Measurements from ENCODE around the gene POR. TPM values are rescaled to one million over a fixed set of nuclear protein-coding genes. Genes with fewer than 3 reads are reported as not detected.
"Not testable (repeated sequence)": the region's sequence is repeated elsewhere in the genome, so short reads cannot be mapped to it uniquely, and the experiment has no call there.

Gene POR
- total and polyA plus RNA-seq, 2 of the 8 experiments (the other 6 are each of a cell fraction or from before 2014, with no cell fraction given) = 98.7 to 144 TPM

GRCh38 chr7:75909521-75910132, 5.3 kb upstream of the POR start (continued):
- no peak for TF ChIP-seq ATF3 (IDR thresholded peaks at IDR 0.05; ENCODE audit: insufficient read depth, low read depth, low read length)
- TF ChIP-seq ZNF274 (IDR thresholded peaks at IDR 0.05; ENCODE audit: borderline replicate concordance, extremely low read depth, low read length) = no peak
- TF ChIP-seq SIN3A (conservative IDR thresholded peaks at IDR 0.05 in 1 of 2, IDR thresholded peaks at IDR 0.05 in 1 of 2; ENCODE audit: low read depth in 1 of 2, low read length in 2 of 2) = no peak

- H3K23ac ChIP-seq (ENCODE audit: insufficient read length); H3K14ac ChIP-seq (ENCODE audit: insufficient read length); DNase-seq (ENCODE audit: low read depth in 1 of 2, low spot score in 2 of 2); H4K91ac ChIP-seq (replicated peaks; ENCODE audit: insufficient read length, low read length); H3K27me3 ChIP-seq (replicated peaks in 1 of 4; ENCODE audit: control insufficient read depth in 3 of 4, extremely low read depth in 1 of 4, insufficient read depth in 3 of 4, low read length in 3 of 4); H3K4me3 ChIP-seq (ENCODE audit: extremely low read depth in 1 of 4, insufficient read depth in 2 of 4, low read depth in 3 of 4, low read length in 4 of 4); H2BK5ac ChIP-seq (ENCODE audit: low read depth, low read length); H3K27ac ChIP-seq (ENCODE audit: low read depth, low read length); H2BK20ac ChIP-seq (ENCODE audit: low read length); H2AFZ ChIP-seq (ENCODE audit: low read length); H2BK120ac ChIP-seq (replicated peaks; ENCODE audit: low read depth, low read length); H4K20me1 ChIP-seq (replicated peaks in 1 of 2; ENCODE audit: control insufficient read depth in 1 of 2, insufficient read depth in 2 of 2, low read length in 2 of 2); H4K5ac ChIP-seq (ENCODE audit: insufficient read length, low read depth, low read length); H3K79me2 ChIP-seq (ENCODE audit: control insufficient read depth in 1 of 2, insufficient read depth in 2 of 2, low read length in 2 of 2); H3K4me2 ChIP-seq (ENCODE audit: insufficient read depth in 1 of 2, low read depth in 2 of 2, low read length in 2 of 2); H3K79me1 ChIP-seq (ENCODE audit: low read depth, low read length); H3K56ac ChIP-seq (replicated peaks; ENCODE audit: insufficient read length, low read depth, low read length); H3K36me3 ChIP-seq (ENCODE audit: control insufficient read depth in 2 of 4, insufficient read depth in 4 of 4, low read length in 3 of 4); H4K8ac ChIP-seq (ENCODE audit: extremely low read depth, insufficient read depth, low read length); H2BK12ac ChIP-seq (ENCODE audit: low read depth, low read length); H2AK5ac ChIP-seq (ENCODE audit: low read depth, low read length); H2BK15ac ChIP-seq (ENCODE audit: low read length); FAIRE-seq; H3K18ac ChIP-seq (ENCODE audit: extremely low read depth, low read length); H3K9ac ChIP-seq (replicated peaks in 1 of 4; ENCODE audit: extremely low read depth in 1 of 4, low read depth in 3 of 4, low read length in 3 of 4); H3K4ac ChIP-seq (replicated peaks; ENCODE audit: insufficient read length, low read depth, low read length); H3K9me3 ChIP-seq (ENCODE audit: insufficient read depth in 2 of 2, low read depth in 1 of 2, low read length in 1 of 2): not testable (repeated sequence)
- peaks cover 10% of the 10 kb centered on the region for H3K23me2 ChIP-seq (ENCODE audit: low read depth, low read length)
- CTCF ChIA-PET (ENCODE audit: partially characterized antibody) = interaction anchor here (1.0 to 1.3 kb wide), 3 partner anchors 45 to 109 kb away, joined by 3 to 5 read pairs (median 4); no protein-coding TSS in a partner anchor
- 86% methylated on average over 10 of the region's 12 CpGs; no CpG with 5 or more reads in 1 of the 2 experiments for whole genome bisulfite sequencing, 2 experiments (ENCODE audit: extremely low coverage in 1 of 2, insufficient coverage in 1 of 2, insufficient read length in 1 of 2, insufficient replicate concordance in 2 of 2, low coverage in 1 of 2, low lambda C conversion rate in 2 of 2, missing lambda C conversion rate in 1 of 2)
- peaks cover 0 to 11% (median 4%) of the 10 kb centered on the region in 4 experiments; a peak in 6 of 7 replicates for H3K4me1 ChIP-seq (replicated peaks in 1 of 4; ENCODE audit: control insufficient read depth in 3 of 4, insufficient read depth in 4 of 4, low read length in 3 of 4)
- POLR2A ChIA-PET (ENCODE audit: partially characterized antibody) = interaction anchor here (1.0 kb wide), 1 partner anchor 39 kb away, joined by 3 read pairs; no protein-coding TSS in a partner anchor
These were observed 3.8 kb upstream of the POR start for GRCh38 chr7:75911186-75911585.
